B cell (primary cell): ENCODE measurements around the gene RNF40. TPM values are rescaled to one million over a fixed set of nuclear protein-coding genes. Genes with fewer than 3 reads are reported as not detected.
A peak's percentile ranks its signal among the peaks of the same experiment; 100 is the strongest.

ENCODE experiments used
- ATAC-seq: fragments of 200-7000 bp; cut with Tn5 transposase; one replicate; pipeline ENCODE4 v1.10.0; 2021; ENCODE audit warnings: low read depth, mild to moderate bottlenecking, moderate number of reproducible peaks, moderate library complexity
- CTCF ChIA-PET: fragments of 350-600 bp; sonication (Branson Sonifier 250); formaldehyde crosslinking; loops from one replicate; lab custom pipeline; 2021; ENCODE audit warnings: antibody characterized with exemption, inconsistent platforms; lab: Charles Lee
- POLR2A ChIA-PET: fragments of 350-600 bp; sonication (Branson Sonifier 250); formaldehyde crosslinking; loops from one replicate; lab custom pipeline; 2021; ENCODE audit warnings: antibody characterized with exemption; lab: Charles Lee
- DNase-seq: peaks from one replicate; pipeline ENCODE4 v3.0.0; 2013
- H2AFZ ChIP-seq: 2 replicates; pipeline ENCODE4 v1.6.1; 2012; ENCODE audit warnings: mild to moderate bottlenecking, low read depth, low read length; ENCODE audit not compliant: insufficient read depth, poor library complexity, severe bottlenecking
- H3K27ac ChIP-seq, 2 donors: 1 replicate in 1 of 2; 2 replicates in 1 of 2; pipeline ENCODE4 v1.5.1; 2012 to 2013; ENCODE audit warnings: low read length in 2 of 2, mild to moderate bottlenecking in 2 of 2, moderate library complexity in 1 of 2
- H3K27me3 ChIP-seq, 4 experiments: fragments of 200-600 bp in 1 of 4; sonication (generic) in 1 of 4; replicated peaks in 1 of 4; 1 replicate in 2 of 4; 2 replicates in 2 of 4; pipeline versions ENCODE4 v1.6.1 to v1.7.0; 2013 to 2016; ENCODE audit warnings: low read length in 3 of 4, mild to moderate bottlenecking in 2 of 4, mixed read lengths in 1 of 4, moderate library complexity in 1 of 4; ENCODE audit not compliant: insufficient read depth in 4 of 4, control insufficient read depth in 3 of 4; ENCODE audit errors: control extremely low read depth in 1 of 4
- H3K36me3 ChIP-seq, 2 experiments: replicated peaks in 1 of 2; 1 replicate in 1 of 2; 2 replicates in 1 of 2; pipeline versions ENCODE4 v1.6.1 to v1.7.1; 2013; ENCODE audit warnings: low read length in 1 of 2; ENCODE audit not compliant: insufficient read depth in 2 of 2, control insufficient read depth in 1 of 2; ENCODE audit errors: control extremely low read depth in 1 of 2, extremely low read depth in 1 of 2
- H3K4me1 ChIP-seq, 2 donors: fragments of 200-600 bp in 1 of 2; sonication (generic) in 1 of 2; 1 replicate in 1 of 2; 2 replicates in 1 of 2; pipeline versions ENCODE4 v1.5.1 to v1.6.1; 2013 to 2017; ENCODE audit warnings: low read length in 2 of 2; ENCODE audit not compliant: control insufficient read depth in 2 of 2, insufficient read depth in 2 of 2
- H3K4me2 ChIP-seq: replicated peaks from 2 replicates; pipeline ENCODE3; 2012; ENCODE audit warnings: mild to moderate bottlenecking, low read depth, low read length; ENCODE audit not compliant: poor library complexity, severe bottlenecking
- H3K4me3 ChIP-seq, 5 experiments: fragments of 200-600 bp in 1 of 5; sonication (generic) in 1 of 5; 1 replicate in 3 of 5; 2 replicates in 2 of 5; pipeline versions ENCODE4 v1.5.1 to v1.7.0; 2011 to 2016; ENCODE audit warnings: low read length in 4 of 5, mild to moderate bottlenecking in 4 of 5, low read depth in 2 of 5, control low read depth in 1 of 5, moderate library complexity in 1 of 5; ENCODE audit not compliant: insufficient read depth in 1 of 5; ENCODE audit errors: control extremely low read depth in 1 of 5, extremely low read depth in 1 of 5
- H3K79me2 ChIP-seq: fragments of 200-600 bp; sonication (generic); one replicate; pipeline ENCODE4 v1.6.0; 2016; ENCODE audit warnings: low read length; ENCODE audit not compliant: control insufficient read depth, insufficient read depth
- H3K9ac ChIP-seq: fragments of 200-600 bp; sonication (generic); 2 replicates; pipeline ENCODE4 v1.6.1; 2017; ENCODE audit warnings: mild to moderate bottlenecking, low read length, moderate library complexity
- H3K9me3 ChIP-seq, 3 donors: one replicate each; pipeline versions ENCODE4 v1.6.1 to v1.7.1; 2013; ENCODE audit warnings: low read length in 2 of 3; ENCODE audit not compliant: control insufficient read depth in 2 of 3, insufficient read depth in 1 of 3; ENCODE audit errors: control extremely low read depth in 1 of 3
- H4K20me1 ChIP-seq: 2 replicates; pipeline ENCODE4 v1.6.0; 2012; ENCODE audit warnings: mild to moderate bottlenecking, low read length; ENCODE audit not compliant: insufficient read depth, control insufficient read depth, poor library complexity, severe bottlenecking
- H3K27ac Mint-ChIP-seq: one replicate; pipeline ENCODE4 v1.8.0; 2021; ENCODE audit warnings: mixed read lengths
- H3K27me3 Mint-ChIP-seq: one replicate; pipeline ENCODE4 v1.8.0; 2021; ENCODE audit warnings: mixed read lengths
- H3K4me1 Mint-ChIP-seq: one replicate; pipeline ENCODE4 v1.8.0; 2021; ENCODE audit warnings: mixed read lengths
- H3K4me3 Mint-ChIP-seq: one replicate; pipeline ENCODE4 v1.8.0; 2021; ENCODE audit warnings: mixed read lengths
- H3K9me3 Mint-ChIP-seq: one replicate; pipeline ENCODE4 v1.8.0; 2022; ENCODE audit warnings: mixed read lengths; ENCODE audit not compliant: insufficient read depth
- CTCF ChIP-seq: fragments of 200-600 bp; IDR thresholded peaks from one replicate; pipeline ENCODE4 v1.8.0; 2022; ENCODE audit warnings: antibody characterized with exemption, mild to moderate bottlenecking
- EZH2 ChIP-seq: IDR thresholded peaks from 2 replicates; pipeline ENCODE4 v1.6.1; 2012; ENCODE audit warnings: borderline replicate concordance, low read depth, mild to moderate bottlenecking, moderate library complexity, low read length; ENCODE audit not compliant: insufficient read depth, poor library complexity, severe bottlenecking
- WGBS: methylation state at CpG from one replicate; pipeline ENCODE4 v1.1.5; 2013; ENCODE audit warnings: missing lambda C conversion rate; ENCODE audit not compliant: insufficient coverage; 5-methylcytosine and 5-hydroxymethylcytosine counted together
- intact Hi-C: fragments of 100-400 bp; cut with micrococcal nuclease; formaldehyde crosslinking; loops from one replicate; pipeline ENCODE4 v1.10.0; 2022
- polyA plus RNA-seq: library from polyadenylated mRNA; depleted of rRNA; stranded (reverse); fragments of >200 nt; gene quantifications from 2 replicates; pipeline ENCODE4 v1.2.3, GENCODE V29; 2012
- total RNA-seq, 2 donors: library from RNA; stranded (reverse); fragments of 120-200 nt in 1 of 2; gene quantifications; 1 replicate in 1 of 2; 2 replicates in 1 of 2; pipeline versions ENCODE4 v1.2.3 to v1.2.4, GENCODE V29; 2013 to 2022

The RNF40 gene
- total and polyA plus RNA-seq, 2 donors (not counting 1 experiment from before 2014, with no cell fraction given) = 41.8 to 121 TPM

- Histone ChIP-seq H3K27me3 (peaks cover 0 to 17% (median 4%) of the 10 kb centered on the region in 4 experiments), H2AFZ (no peak overlapping the region), H3K9me3 (no peaks in the 10 kb centered on the region), H3K36me3 (no peaks in the 10 kb centered on the region), H3K4me2 (peak overlapping the region; percentile 96), H3K4me1 (peaks cover 16 to 20% of the 10 kb centered on the region in 2 donors), H3K79me2 (no peaks in the 10 kb centered on the region), H3K9ac (no peak overlapping the region), H3K4me3 (no peak overlapping the region), H4K20me1 (no peaks in the 10 kb centered on the region), H3K27ac (no peak overlapping the region)
- intact Hi-C loops = no loop called here
- 92% methylated on average over 3 of the region's 7 CpGs for WGBS
- ChIA-PET CTCF (interaction anchor here (1.0 to 1.1 kb wide), 2 partner anchors 59 to 132 kb away, joined by 3 read pairs; no protein-coding TSS in a partner anchor), POLR2A (interaction anchor here (0.6 kb wide), 1 partner anchor 321 kb away, joined by 3 read pairs; no protein-coding TSS in a partner anchor)
- TF ChIP-seq EZH2 (no peak), CTCF (no peak)
- Mint-ChIP-seq H3K4me1 (peaks cover 17% of the 10 kb centered on the region), H3K27ac (no peak overlapping the region), H3K4me3 (peak overlapping the region; percentile 80), H3K27me3 (peaks cover 10% of the 10 kb centered on the region), H3K9me3 (no peaks in the 10 kb centered on the region)
- no peak for DNase-seq
- ATAC-seq = no peak
Measured at GRCh38 chr16:30785126-30786106, 23.3 kb downstream of the RNF40 start.
